Smooth muscle cell (in vitro differentiated cells): Measurements from ENCODE around the gene THY1. TPM values are rescaled to one million over a fixed set of nuclear protein-coding genes. Genes with fewer than 3 reads are reported as not detected.

Experiments used
- DNase-seq: peaks from one replicate; lab custom pipeline; 2025; ENCODE audit not compliant: unreplicated experiment; lab: John Stamatoyannopoulos, UW
- H2AFZ ChIP-seq: fragments of 200-600 bp; sonication (generic); 2 replicates; pipeline ENCODE4 v1.6.0; 2016; ENCODE audit warnings: antibody characterized with exemption, low read depth, mild to moderate bottlenecking
- H3F3A ChIP-seq: fragments of 200-600 bp; sonication (generic); 2 replicates; pipeline ENCODE4 v1.6.0; 2017; ENCODE audit warnings: antibody characterized with exemption, low read depth
- H3K27ac ChIP-seq: fragments of 200-600 bp; sonication (generic); 2 replicates; pipeline ENCODE4 v1.5.1; 2016; ENCODE audit warnings: low read depth, mild to moderate bottlenecking
- H3K27me3 ChIP-seq: fragments of 200-600 bp; sonication (generic); 2 replicates; pipeline ENCODE4 v1.6.1; 2016; ENCODE audit warnings: low read depth, mild to moderate bottlenecking
- H3K36me3 ChIP-seq: fragments of 200-600 bp; sonication (generic); 2 replicates; pipeline ENCODE4 v1.5.1; 2016; ENCODE audit warnings: low read depth
- H3K4me1 ChIP-seq: fragments of 200-600 bp; sonication (generic); 2 replicates; pipeline ENCODE4 v1.5.1; 2016; ENCODE audit warnings: low read depth
- H3K4me2 ChIP-seq: fragments of 200-600 bp; sonication (generic); 2 replicates; pipeline ENCODE4 v1.6.0; 2016; ENCODE audit warnings: mild to moderate bottlenecking
- H3K4me3 ChIP-seq: fragments of 200-600 bp; sonication (generic); 2 replicates; pipeline ENCODE4 v1.5.1; 2016; ENCODE audit warnings: mild to moderate bottlenecking
- H3K79me2 ChIP-seq: fragments of 200-600 bp; sonication (generic); 2 replicates; pipeline ENCODE4 v1.6.0; 2016; ENCODE audit warnings: low read depth, mild to moderate bottlenecking
- H3K9ac ChIP-seq: fragments of 200-600 bp; sonication (generic); 2 replicates; pipeline ENCODE4 v1.6.0; 2016; ENCODE audit warnings: low read depth
- H3K9me3 ChIP-seq: fragments of 200-600 bp; sonication (generic); replicated peaks from 2 replicates; pipeline ENCODE4 v1.5.1; 2016; ENCODE audit warnings: low read depth
- H4K20me1 ChIP-seq: fragments of 200-600 bp; sonication (generic); 2 replicates; pipeline ENCODE4 v1.6.0; 2016; ENCODE audit warnings: low read depth
- CTCF ChIP-seq: fragments of 200-600 bp; sonication (generic); IDR thresholded peaks from 2 replicates; pipeline ENCODE4 v1.5.1; 2017; ENCODE audit warnings: borderline replicate concordance, mild to moderate bottlenecking, antibody characterized with exemption; ENCODE audit not compliant: insufficient read depth, poor library complexity, severe bottlenecking
- WGBS: methylation state at CpG from one replicate; pipeline ENCODE4 v1.1.7; 2016; ENCODE audit warnings: low lambda C conversion rate; 5-methylcytosine and 5-hydroxymethylcytosine counted together
- polyA plus RNA-seq: library from polyadenylated mRNA; unstranded; fragments of >200 nt; fragmentation: Nextera tagmentation; extraction: Ambion mirVana; gene quantifications from 2 replicates; pipeline ENCODE4 v1.2.1, GENCODE V29; 2016
- total RNA-seq: library from RNA; depleted of rRNA; stranded (reverse); fragments of >200 nt; gene quantifications from 2 replicates; pipeline ENCODE4 v1.2.3, GENCODE V29; 2014

Gene THY1
- total and polyA plus RNA-seq, 2 experiments from 2014 or later = 297 to 614 TPM

- Histone ChIP-seq H3K4me2 (no peak overlapping the region), H3K9ac (no peak overlapping the region), H3K4me1 (peaks cover 46% of the 10 kb centered on the region)
Measured at GRCh38 chr11:119376197-119376847, 46.6 kb downstream of the THY1 start.

GRCh38 chr11:119375337-119376196 is 47.4 kb downstream of the THY1 start:
- no peak overlapping the region for H2AFZ ChIP-seq
- H3F3A ChIP-seq = no peaks in the 10 kb centered on the region
- WGBS = 79% methylated on average over 14 of the region's 14 CpGs
- no peak overlapping the region for H3K27ac ChIP-seq
- no peaks in the 10 kb centered on the region for H3K27me3 ChIP-seq
- no peak for TF ChIP-seq CTCF
- no peaks in the 10 kb centered on the region for H3K9me3 ChIP-seq
- no peak for DNase-seq
- H3K4me2 ChIP-seq = no peak overlapping the region
- no peaks in the 10 kb centered on the region for H3K79me2 ChIP-seq
- no peaks in the 10 kb centered on the region for H4K20me1 ChIP-seq
- H3K4me3 ChIP-seq = no peak overlapping the region
- no peak overlapping the region for H3K9ac ChIP-seq
- no peaks in the 10 kb centered on the region for H3K36me3 ChIP-seq
- H3K4me1 ChIP-seq = peaks cover 44% of the 10 kb centered on the region

More at GRCh38 chr11:119376197-119376847, 46.6 kb downstream of the THY1 start:
- no peak for DNase-seq
- TF ChIP-seq CTCF = no peak
- H3K4me3 ChIP-seq = no peak overlapping the region
- H3K9me3 ChIP-seq = no peaks in the 10 kb centered on the region
- no peak overlapping the region for H2AFZ ChIP-seq
- no peaks in the 10 kb centered on the region for H3K79me2 ChIP-seq
- H3F3A ChIP-seq = no peaks in the 10 kb centered on the region
- no peaks in the 10 kb centered on the region for H4K20me1 ChIP-seq
- H3K27ac ChIP-seq = no peak overlapping the region
- H3K36me3 ChIP-seq = no peaks in the 10 kb centered on the region
- whole genome bisulfite sequencing = 88% methylated on average over 11 of the region's 11 CpGs
- H3K27me3 ChIP-seq = no peaks in the 10 kb centered on the region

GRCh38 chr11:119374632-119375336 is 48.2 kb downstream of the THY1 start:
- 51% methylated on average over 11 of the region's 11 CpGs for WGBS
- Histone ChIP-seq H3K4me1 (peaks cover 40% of the 10 kb centered on the region), H3K9me3 (no peaks in the 10 kb centered on the region), H2AFZ (no peak overlapping the region), H3F3A (no peaks in the 10 kb centered on the region), H3K4me2 (no peak overlapping the region), H3K36me3 (no peaks in the 10 kb centered on the region), H4K20me1 (no peaks in the 10 kb centered on the region), H3K4me3 (no peak overlapping the region), H3K79me2 (no peaks in the 10 kb centered on the region), H3K27ac (no peak overlapping the region), H3K9ac (no peak overlapping the region), H3K27me3 (no peaks in the 10 kb centered on the region)
- TF ChIP-seq CTCF = no peak
- DNase-seq = no peak
